OCI-LY3 (cell line): Measurements from ENCODE around the gene C14orf132.

Source experiments
- H2AFZ ChIP-seq: fragments of 200-600, 300-600 bp; shearing (Covaris generic); 2 replicates; pipeline ENCODE4 v1.6.0; 2014; ENCODE audit warnings: antibody characterized with exemption, low read depth, low read length
- H3K27ac ChIP-seq: fragments of 200-600, 300-600 bp; sonication (generic); 2 replicates; pipeline ENCODE4 v1.5.1; 2014; ENCODE audit warnings: mild to moderate bottlenecking, low read length, moderate library complexity, mixed read lengths
- H3K27me3 ChIP-seq: fragments of 200-600, 300-600 bp; sonication (generic); 2 replicates; pipeline ENCODE4 v1.6.1; 2014; ENCODE audit warnings: low read depth, low read length, mixed read lengths
- H3K36me3 ChIP-seq: fragments of 200-600, 300-600 bp; sonication (generic); replicated peaks from 2 replicates; pipeline ENCODE3; 2014; ENCODE audit warnings: low read depth, low read length, mixed read lengths
- H3K4me1 ChIP-seq: fragments of 300-600, 200-600 bp; sonication (generic); 2 replicates; pipeline ENCODE4 v1.6.1; 2014; ENCODE audit warnings: low read length, mixed read lengths
- H3K4me2 ChIP-seq: fragments of 200-600, 300-600 bp; sonication (generic); 2 replicates; pipeline ENCODE4 v1.6.1; 2014; ENCODE audit warnings: low read length, mixed read lengths
- H3K4me3 ChIP-seq: fragments of 300-600, 200-600 bp; sonication (generic); 2 replicates; pipeline ENCODE4 v1.5.1; 2014; ENCODE audit warnings: antibody characterized with exemption, mild to moderate bottlenecking, low read length, moderate library complexity
- H3K79me2 ChIP-seq: fragments of 300-600, 200-600 bp; shearing (Covaris generic); 2 replicates; pipeline ENCODE4 v1.6.1; 2014; ENCODE audit warnings: mild to moderate bottlenecking, low read length, mixed read lengths
- H3K9ac ChIP-seq: fragments of 300-600, 200-600 bp; shearing (Covaris generic); 2 replicates; pipeline ENCODE4 v1.6.0; 2014; ENCODE audit warnings: mild to moderate bottlenecking, low read length, moderate library complexity
- H3K9me3 ChIP-seq: fragments of 200-600, 300-600 bp; shearing (Covaris generic); 2 replicates; pipeline ENCODE4 v1.6.1; 2014; ENCODE audit warnings: low read length, mixed read lengths; ENCODE audit not compliant: insufficient read depth
- H4K20me1 ChIP-seq: fragments of 200-600, 300-600 bp; sonication (generic); 2 replicates; pipeline ENCODE4 v1.6.1; 2016; ENCODE audit warnings: low read length, mixed read lengths; ENCODE audit not compliant: insufficient read depth
- CTCF ChIP-seq: fragments of 200-600, 300-600 bp; sonication (generic); IDR thresholded peaks from 2 replicates; pipeline ENCODE4 v1.5.1; 2014; ENCODE audit warnings: antibody characterized with exemption, low read length, low read depth
- EZH2phosphoT487 ChIP-seq: fragments of 200-600 bp; shearing (Covaris generic); IDR thresholded peaks from 2 replicates; pipeline ENCODE4 v1.6.1; 2018; ENCODE audit warnings: antibody characterized with exemption, mixed run types, low read depth

Gene C14orf132

GRCh38 chr14:96094656-96095055 is 55.5 kb downstream of the C14orf132 start:
- H3K9ac ChIP-seq: no peak overlapping the region
- H3K4me3 ChIP-seq: no peak overlapping the region
- H3K4me1 ChIP-seq: no peaks in the 10 kb centered on the region
- no peaks in the 10 kb centered on the region for H3K36me3 ChIP-seq
- no peaks in the 10 kb centered on the region for H4K20me1 ChIP-seq
- H3K9me3 ChIP-seq: no peaks in the 10 kb centered on the region
- H3K27ac ChIP-seq: no peak overlapping the region
- TF ChIP-seq CTCF (no peak), EZH2phosphoT487 (no peak)
- H3K4me2 ChIP-seq: no peak overlapping the region
- peaks cover 14% of the 10 kb centered on the region for H3K27me3 ChIP-seq
- no peaks in the 10 kb centered on the region for H3K79me2 ChIP-seq
- no peak overlapping the region for H2AFZ ChIP-seq

GRCh38 chr14:96095058-96095457 is 55.9 kb downstream of the C14orf132 start:
- Histone ChIP-seq H3K4me1 (no peaks in the 10 kb centered on the region), H3K36me3 (no peaks in the 10 kb centered on the region), H2AFZ (no peak overlapping the region), H3K79me2 (no peaks in the 10 kb centered on the region), H3K4me3 (no peak overlapping the region), H3K4me2 (no peak overlapping the region), H3K9me3 (no peaks in the 10 kb centered on the region), H3K9ac (no peak overlapping the region), H3K27ac (no peak overlapping the region), H3K27me3 (peaks cover 14% of the 10 kb centered on the region), H4K20me1 (no peaks in the 10 kb centered on the region)
- no peak for TF ChIP-seq CTCF
- no peak for TF ChIP-seq EZH2phosphoT487

GRCh38 chr14:96095581-96096476 is 56.7 kb downstream of the C14orf132 start:
- H3K4me2 ChIP-seq: no peak overlapping the region
- no peaks in the 10 kb centered on the region for H3K9me3 ChIP-seq
- H2AFZ ChIP-seq: no peak overlapping the region
- H3K4me3 ChIP-seq: no peak overlapping the region
- TF ChIP-seq EZH2phosphoT487: no peak
- no peak for TF ChIP-seq CTCF
- H3K79me2 ChIP-seq: no peaks in the 10 kb centered on the region
- no peaks in the 10 kb centered on the region for H3K4me1 ChIP-seq
- no peak overlapping the region for H3K27ac ChIP-seq
- no peak overlapping the region for H3K9ac ChIP-seq
- H3K27me3 ChIP-seq: peaks cover 9% of the 10 kb centered on the region
- no peaks in the 10 kb centered on the region for H4K20me1 ChIP-seq
- no peaks in the 10 kb centered on the region for H3K36me3 ChIP-seq

GRCh38 chr14:96096639-96097610 is 57.8 kb downstream of the C14orf132 start:
- no peaks in the 10 kb centered on the region for H3K36me3 ChIP-seq
- no peaks in the 10 kb centered on the region for H3K4me1 ChIP-seq
- H2AFZ ChIP-seq: no peak overlapping the region
- H3K79me2 ChIP-seq: no peaks in the 10 kb centered on the region
- H3K4me3 ChIP-seq: no peak overlapping the region
- no peaks in the 10 kb centered on the region for H4K20me1 ChIP-seq
- TF ChIP-seq EZH2phosphoT487: no peak
- TF ChIP-seq CTCF: no peak
- H3K4me2 ChIP-seq: no peak overlapping the region
- H3K27ac ChIP-seq: no peak overlapping the region
- no peaks in the 10 kb centered on the region for H3K9me3 ChIP-seq
- H3K9ac ChIP-seq: no peak overlapping the region
- H3K27me3 ChIP-seq: 0 out of 2 replicates have a peak, but pooled peaks cover 3% of the 10 kb centered on the region
